K562 (cell line): Measurements from ENCODE around the gene ARAP1.

ENCODE experiments used
- HDAC6 ChIP-seq: IDR thresholded peaks from 2 replicates; pipeline ENCODE4 v1.6.1; 2012; ENCODE audit warnings: low read depth, mild to moderate bottlenecking, control low read depth, inconsistent platforms, low read length, moderate library complexity
- KDM4B ChIP-seq, 2 experiments: fragments of 450-650 bp in 1 of 2; sonication (generic) in 1 of 2; IDR thresholded peaks; 2 replicates each; pipeline ENCODE4 v1.6.1; 2016 to 2017; ENCODE audit warnings: borderline replicate concordance in 2 of 2, antibody characterized with exemption in 1 of 2, low read depth in 1 of 2, mild to moderate bottlenecking in 1 of 2
- ZBTB26 ChIP-seq: fragments of 450-650 bp; formaldehyde crosslinking; IDR thresholded peaks from 2 replicates; pipeline ENCODE4 v1.4.0; 2022; ENCODE audit warnings: missing genetic modification characterization
- ZBTB40 ChIP-seq, 2 experiments: fragments of 450-650 bp in 1 of 2; sonication (generic) in 1 of 2; formaldehyde crosslinking in 1 of 2; IDR thresholded peaks; 2 replicates each; pipeline versions ENCODE4 v1.7.1 to v1.9.0; 2016 to 2022; ENCODE audit warnings: inconsistent platforms in 1 of 2, mild to moderate bottlenecking in 1 of 2, missing genetic modification reagents in 1 of 2
- TF ChIP-seq, protein P1 (sequence below): sonication (generic); formaldehyde crosslinking; IDR thresholded peaks from 2 replicates; pipeline ENCODE4 v1.5.0; 2020; ENCODE audit warnings: missing genetic modification reagents

DNA sequence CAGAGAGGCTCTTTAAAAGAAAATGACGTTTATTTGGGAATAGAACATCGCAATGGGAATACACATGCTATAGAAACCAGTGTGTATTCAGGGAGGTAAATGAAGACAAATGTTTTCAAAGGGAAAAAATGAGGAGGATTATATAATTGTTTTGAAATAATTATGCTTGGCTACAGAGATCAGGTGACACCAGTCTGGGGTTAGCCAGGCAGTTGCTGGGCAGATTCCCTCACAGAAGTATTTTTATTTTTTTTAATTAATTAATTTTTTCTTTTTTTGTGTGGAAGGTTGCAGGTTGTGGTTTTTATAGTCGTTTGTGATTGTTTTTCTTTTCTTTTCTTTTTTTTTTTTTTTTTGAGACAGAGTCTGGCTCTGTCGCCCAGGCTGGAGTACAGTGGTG, 47.2 kb upstream of the ARAP1 start:
- TF ChIP-seq HDAC6 (no peak), ZBTB26 (CRISPR knock-in tag) (no peak), ZBTB40 (IDR thresholded peaks at IDR 0.05) (no peak), ZBTB40 (CRISPR knock-in tag; IDR thresholded peaks at IDR 0.05) (no peak), KDM4B (IDR thresholded peaks at IDR 0.05; ENCODE audit: borderline replicate concordance in 2 of 2, low read depth in 1 of 2) (no peak)
- TF ChIP-seq, protein P1, sequence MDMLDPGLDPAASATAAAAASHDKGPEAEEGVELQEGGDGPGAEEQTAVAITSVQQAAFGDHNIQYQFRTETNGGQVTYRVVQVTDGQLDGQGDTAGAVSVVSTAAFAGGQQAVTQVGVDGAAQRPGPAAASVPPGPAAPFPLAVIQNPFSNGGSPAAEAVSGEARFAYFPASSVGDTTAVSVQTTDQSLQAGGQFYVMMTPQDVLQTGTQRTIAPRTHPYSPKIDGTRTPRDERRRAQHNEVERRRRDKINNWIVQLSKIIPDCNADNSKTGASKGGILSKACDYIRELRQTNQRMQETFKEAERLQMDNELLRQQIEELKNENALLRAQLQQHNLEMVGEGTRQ (CRISPR knock-in tag) = no peak
